NCI-H1048 (cell line): Measurements from ENCODE around the gene PTGIS.

Source experiments
- DNase-seq: peaks from one replicate; lab custom pipeline; 2025; lab: John Stamatoyannopoulos, UW

Gene PTGIS

GRCh38 chr20:49560186-49560585, 7.8 kb downstream of the PTGIS start:
- no peak for DNase-seq

DNA sequence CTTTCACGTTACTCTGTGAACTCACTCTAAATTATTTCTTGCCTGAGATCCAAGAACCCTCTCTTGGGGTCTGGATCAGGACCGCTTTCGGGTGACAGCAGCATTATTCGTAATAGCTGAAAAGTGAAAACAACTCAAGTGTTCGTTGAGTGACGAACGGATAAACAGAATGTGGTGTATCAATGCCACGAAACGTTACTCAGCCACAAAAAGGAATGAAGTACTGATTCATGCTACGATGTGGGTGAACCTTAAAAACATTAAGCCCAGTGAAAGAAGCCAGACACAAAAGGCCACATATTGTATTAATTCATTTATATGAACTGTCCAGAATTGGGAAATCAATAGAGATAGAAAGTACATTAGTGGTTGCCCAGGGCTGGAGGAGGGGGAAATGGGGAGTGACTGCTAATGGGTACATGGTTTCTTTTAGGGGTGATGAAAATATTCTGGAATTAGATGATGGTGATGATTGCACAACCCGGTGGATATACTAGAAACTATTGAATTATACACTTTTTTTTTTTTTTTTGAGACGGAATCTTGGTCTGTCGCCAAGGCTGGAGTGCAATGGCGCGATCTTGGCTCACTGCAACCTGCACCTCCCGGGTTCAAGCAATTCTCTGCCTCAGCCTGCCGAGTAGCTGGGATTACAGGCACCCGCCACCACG, 8.4 kb downstream of the PTGIS start:
- no peak for DNase-seq

GRCh38 chr20:49558826-49559225, 9.1 kb downstream of the PTGIS start:
- DNase-seq = no peak

DNA sequence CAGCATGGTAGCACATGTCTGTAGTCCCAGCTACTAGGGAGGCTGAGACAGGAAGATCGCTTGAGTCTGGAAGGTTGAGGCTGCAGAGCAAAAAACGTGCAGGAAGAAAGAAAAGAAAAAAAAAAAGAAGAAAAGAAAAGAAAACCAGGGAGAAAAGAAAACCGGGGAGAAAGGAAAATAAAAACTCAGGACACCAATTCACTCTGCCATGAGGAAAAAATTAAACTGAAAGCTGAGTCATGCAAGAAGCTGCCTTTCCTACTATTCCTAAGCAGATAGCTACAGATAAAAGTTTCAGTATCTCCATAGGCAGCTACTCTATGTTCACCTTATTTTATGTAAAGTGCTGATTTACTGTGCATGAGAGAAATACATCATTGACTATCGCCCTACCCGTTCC, 10.5 kb downstream of the PTGIS start:
- DNase-seq = no peak

- DNase-seq = no peak
These were observed 11.3 kb downstream of the PTGIS start for GRCh38 chr20:49556621-49557020.

- DNase-seq = no peak
These were observed 18.0 kb downstream of the PTGIS start for GRCh38 chr20:49549801-49550551.

- no peak for DNase-seq
These were observed 19.5 kb downstream of the PTGIS start for GRCh38 chr20:49548371-49548947.

- DNase-seq = no peak
These were observed 22.4 kb downstream of the PTGIS start for GRCh38 chr20:49545572-49545971.

DNA sequence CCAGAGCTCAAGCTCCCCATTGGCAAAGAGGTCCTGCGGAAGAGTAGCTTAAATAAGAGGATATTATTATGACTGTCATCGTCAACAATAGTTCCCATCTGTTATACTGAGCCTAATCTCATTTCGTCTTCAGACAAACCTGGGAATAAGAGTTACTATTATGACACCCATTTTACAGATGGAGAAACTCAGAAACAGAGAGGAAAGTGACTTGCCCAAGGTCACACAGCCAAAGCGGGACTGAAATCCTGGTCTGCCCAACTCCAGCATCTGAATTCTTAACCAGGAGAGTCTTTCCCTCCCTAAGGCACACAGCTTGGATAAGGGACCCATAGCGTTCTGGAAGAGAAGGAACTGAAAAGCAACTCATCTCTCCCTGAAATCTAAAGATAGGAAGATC, 23.4 kb downstream of the PTGIS start:
- no peak for DNase-seq

GRCh38 chr20:49543858-49544437, 24.0 kb downstream of the PTGIS start:
- no peak for DNase-seq

DNA sequence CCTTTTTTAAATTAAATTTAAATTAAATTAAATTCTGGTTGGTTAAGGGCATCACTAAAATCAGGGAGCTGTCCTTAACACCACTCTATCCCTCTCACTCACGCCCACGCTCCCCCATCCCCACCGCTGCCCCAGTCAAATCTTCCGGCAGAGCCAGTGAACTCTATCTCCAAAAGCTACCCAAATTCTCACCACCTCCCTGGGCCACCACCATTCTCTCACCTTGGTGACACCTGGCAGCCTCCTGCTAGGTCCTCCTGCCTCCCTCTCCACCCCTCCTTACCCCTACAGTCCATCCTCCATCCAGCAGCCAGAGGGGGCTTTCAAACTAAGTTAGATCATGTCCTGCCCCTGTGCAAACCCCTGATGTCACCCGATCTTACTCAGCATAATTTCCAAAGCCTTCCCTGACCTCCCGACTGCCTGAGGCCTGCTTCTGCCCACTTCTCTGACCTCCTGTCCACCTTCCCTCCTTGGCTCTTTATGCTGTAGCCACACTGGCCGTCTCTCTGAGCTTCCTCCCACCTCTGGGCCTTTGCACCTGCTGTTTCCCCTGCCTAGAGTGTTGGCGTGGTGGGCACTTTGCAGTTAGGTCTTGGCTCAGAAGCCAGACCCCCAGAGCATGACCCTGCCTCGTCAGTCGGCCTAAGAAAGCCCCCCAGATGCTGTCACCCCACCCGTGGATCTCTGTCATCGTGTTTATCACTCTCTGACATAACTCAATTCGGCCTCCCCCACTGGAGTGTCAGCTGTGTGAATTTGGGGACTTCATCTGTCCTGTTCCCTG, 24.7 kb downstream of the PTGIS start:
- DNase-seq = no peak

- no peak for DNase-seq
These were observed 25.4 kb downstream of the PTGIS start for GRCh38 chr20:49542514-49542991.

DNA sequence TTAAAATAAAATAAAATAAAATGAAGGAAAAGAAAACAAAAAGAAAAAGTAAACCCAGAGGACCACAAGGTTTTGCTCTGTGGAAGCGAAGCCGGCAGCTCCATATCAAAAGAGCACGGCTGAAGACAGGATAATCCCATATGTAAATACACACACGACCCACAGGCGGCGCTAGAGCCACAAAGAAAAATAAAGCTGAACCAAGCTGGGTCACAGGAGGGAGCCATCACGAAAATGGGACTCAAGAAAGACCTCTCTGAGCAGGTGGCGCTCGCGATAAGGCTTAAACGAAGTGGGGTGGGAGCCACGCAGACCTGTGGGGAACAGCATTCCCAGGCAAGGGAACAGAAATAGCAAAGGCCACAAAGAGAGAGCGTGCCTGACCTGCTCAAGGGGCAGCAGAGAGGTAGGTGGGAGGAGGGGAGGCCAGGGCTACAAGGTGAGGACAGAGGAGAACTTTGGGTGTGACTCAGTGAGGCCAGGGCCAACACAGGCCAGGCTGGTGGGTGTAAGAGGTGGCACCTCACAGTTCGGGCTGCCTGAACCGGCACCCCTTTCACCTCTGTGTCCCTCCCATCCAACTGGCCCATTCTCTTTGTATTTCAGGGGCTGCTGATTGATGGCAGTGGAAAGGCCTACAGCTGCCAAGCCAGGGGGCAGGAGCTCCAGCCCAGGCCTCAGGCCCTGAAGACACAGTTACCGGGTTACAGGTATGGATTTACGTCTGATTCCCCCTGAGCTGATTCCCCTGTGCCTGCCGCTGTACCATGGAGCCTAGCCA, 26.0 kb downstream of the PTGIS start:
- DNase-seq = peak; percentile 58

GRCh38 chr20:49540687-49541435, 27.1 kb downstream of the PTGIS start:
- DNase-seq = no peak

- DNase-seq = no peak
These were observed 27.7 kb downstream of the PTGIS start for GRCh38 chr20:49540232-49540620.

GRCh38 chr20:49539481-49540231, 28.3 kb downstream of the PTGIS start:
- no peak for DNase-seq

- DNase-seq = no peak
These were observed 29.0 kb downstream of the PTGIS start for GRCh38 chr20:49538950-49539349.

DNA sequence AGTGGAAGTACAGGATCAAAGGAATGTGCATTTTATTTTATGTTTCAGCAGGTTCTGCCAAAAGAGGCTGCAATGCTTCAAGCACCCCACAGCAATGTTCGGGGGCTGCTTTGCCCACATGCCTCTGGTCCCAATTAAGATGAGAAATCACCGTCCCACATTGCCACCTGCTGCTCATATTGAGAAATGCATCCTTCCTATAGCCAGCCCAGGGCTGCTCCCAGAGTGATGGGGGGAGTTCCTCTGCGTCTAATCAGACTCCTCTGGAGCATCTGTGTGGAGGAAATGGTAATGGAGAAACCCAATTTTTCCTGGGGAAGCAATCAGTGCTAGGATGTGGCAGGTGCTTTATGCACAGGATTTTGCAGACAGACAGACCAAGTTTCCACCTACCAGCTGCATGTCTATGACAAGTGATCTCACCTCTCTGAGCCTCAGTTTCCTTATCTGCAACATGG, 33.7 kb downstream of the PTGIS start:
- DNase-seq = peak; percentile 4

DNA sequence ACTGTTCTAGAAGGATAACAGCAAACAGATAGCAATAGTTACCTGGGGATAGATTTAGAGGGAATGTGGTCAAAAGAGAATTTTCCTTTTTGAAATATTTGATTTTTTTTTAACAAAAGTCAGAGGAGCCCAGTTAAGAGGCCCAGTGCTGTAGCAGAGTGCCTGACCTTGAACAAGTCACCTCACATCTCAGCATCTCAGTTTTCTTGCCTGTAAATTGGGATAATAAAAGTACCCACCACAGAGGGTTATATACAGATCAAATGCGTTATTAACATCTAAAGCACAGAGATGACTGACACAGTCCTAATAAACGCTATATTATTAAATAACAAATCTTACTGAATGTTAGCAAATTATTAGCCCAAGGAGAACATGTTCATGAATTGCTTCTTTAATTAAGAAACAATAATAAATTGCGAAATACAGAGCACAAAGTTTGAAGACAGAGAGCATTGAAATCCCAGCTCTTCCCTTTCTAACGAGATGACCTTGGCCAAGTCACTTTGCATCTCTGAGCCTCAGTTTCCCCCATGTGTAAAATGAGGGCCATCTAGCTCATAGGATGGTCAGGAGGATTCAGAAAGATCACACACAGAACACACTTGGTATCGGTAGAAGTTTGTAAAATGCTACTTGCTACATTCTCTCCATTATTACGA, 35.5 kb downstream of the PTGIS start:
- DNase-seq = no peak
